Naive B cell (primary cell): ENCODE measurements around the gene APBA2. TPM values are rescaled to one million over a fixed set of nuclear protein-coding genes. Genes with fewer than 3 reads are reported as not detected.

Experiments
- ATAC-seq, 2 donors: fragments of 150-1000 bp; cut with Tn5 transposase; 2 replicates each; pipeline ENCODE4 v1.10.0; 2021; ENCODE audit warnings: low read depth in 2 of 2, mild to moderate bottlenecking in 2 of 2, moderate library complexity in 2 of 2
- DNase-seq: peaks from one replicate; pipeline ENCODE4 v3.0.0; 2022
- H3K27ac Mint-ChIP-seq, 6 donors: one replicate each; pipeline ENCODE4 v1.8.0; 2020 to 2022; ENCODE audit warnings: mild to moderate bottlenecking in 6 of 6, mixed read lengths in 6 of 6, moderate library complexity in 5 of 6, inconsistent platforms in 2 of 6
- H3K27me3 Mint-ChIP-seq, 3 donors: one replicate each; pipeline ENCODE4 v1.8.0; 2021 to 2022; ENCODE audit warnings: mixed read lengths in 3 of 3, mild to moderate bottlenecking in 1 of 3
- H3K36me3 Mint-ChIP-seq, 2 donors: one replicate each; pipeline ENCODE4 v1.8.0; 2020 to 2022; ENCODE audit warnings: mixed read lengths in 2 of 2, inconsistent platforms in 1 of 2, mild to moderate bottlenecking in 1 of 2
- H3K4me1 Mint-ChIP-seq, 3 donors: one replicate each; pipeline ENCODE4 v1.8.0; 2020 to 2022; ENCODE audit warnings: mixed read lengths in 3 of 3, inconsistent platforms in 1 of 3, mild to moderate bottlenecking in 1 of 3, moderate library complexity in 1 of 3
- H3K4me3 Mint-ChIP-seq, 8 donors: one replicate each; pipeline ENCODE4 v1.8.0; 2020 to 2022; ENCODE audit warnings: mild to moderate bottlenecking in 8 of 8, mixed read lengths in 8 of 8, moderate library complexity in 8 of 8, inconsistent platforms in 2 of 8
- H3K9me3 Mint-ChIP-seq, 7 donors: one replicate each; pipeline ENCODE4 v1.8.0; 2020 to 2022; ENCODE audit warnings: mixed read lengths in 7 of 7, mild to moderate bottlenecking in 5 of 7, inconsistent platforms in 2 of 7, moderate library complexity in 1 of 7
- polyA plus RNA-seq, 6 donors: library from polyadenylated mRNA; unstranded; fragments of 300-500 nt; fragmentation: Illumina TruSeq; gene quantifications; one replicate each; pipeline ENCODE4 v1.2.3, GENCODE V29; 2021; ENCODE audit warnings: low read depth in 6 of 6

The APBA2 gene
- polyA plus RNA-seq, 6 donors from 2014 or later: 0.30 to 0.36 TPM; not detected in 4

DNA sequence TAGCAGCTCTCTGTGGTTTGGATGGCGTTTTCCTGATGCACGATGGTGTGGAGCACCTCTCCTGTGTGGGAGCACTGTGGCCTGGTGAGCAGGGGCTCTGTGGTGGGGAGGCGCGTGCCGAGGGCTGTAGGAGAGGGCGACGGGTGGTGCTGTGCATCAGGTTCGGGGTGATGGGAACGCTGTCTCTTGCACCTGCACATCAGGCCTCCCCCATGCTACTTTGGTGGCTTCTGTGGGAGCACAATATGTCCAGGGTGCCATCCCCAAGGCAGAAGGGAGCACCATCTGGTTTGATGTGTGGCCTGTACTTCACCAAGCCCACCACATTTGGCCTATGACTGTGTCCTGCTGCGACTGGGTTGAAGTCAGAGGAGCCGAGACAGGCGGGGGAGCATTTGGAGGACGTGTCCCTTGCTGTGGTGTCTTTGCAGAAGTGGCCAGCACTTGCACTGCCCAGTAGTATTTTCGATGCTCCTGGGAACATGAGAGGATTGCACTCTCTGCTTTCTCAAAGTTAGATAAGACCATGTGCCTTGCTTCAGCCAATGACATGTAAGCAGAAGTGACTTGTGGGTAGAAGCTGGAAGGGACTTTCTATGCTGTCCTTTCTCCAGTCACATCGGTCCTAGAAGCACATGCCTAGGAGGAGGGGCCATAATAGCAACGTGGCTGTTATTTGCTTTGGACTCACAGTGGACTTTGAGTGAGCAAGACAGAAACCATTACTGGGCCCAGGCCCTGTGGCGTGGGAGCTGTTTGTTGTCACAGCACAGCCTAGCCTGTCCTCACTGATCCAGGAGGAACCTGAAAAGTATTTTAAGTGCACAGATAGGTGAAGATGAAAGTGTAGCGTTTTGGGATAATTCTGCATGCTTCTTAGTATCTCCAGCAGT, 72.1 kb downstream of the APBA2 start:
- Mint-ChIP-seq H3K36me3 (no peaks in the 10 kb centered on the region), H3K9me3 (peaks cover 0 to 4% (median 0%) of the 10 kb centered on the region in 7 donors), H3K4me3 (no peak overlapping the region), H3K27me3 (peaks cover 0 to 22% (median 13%) of the 10 kb centered on the region in 3 donors), H3K27ac (peak overlapping the region in 1 of 6 donors; percentile 30), H3K4me1 (no peaks in the 10 kb centered on the region)
- ATAC-seq (no peak), DNase-seq (no peak)

DNA sequence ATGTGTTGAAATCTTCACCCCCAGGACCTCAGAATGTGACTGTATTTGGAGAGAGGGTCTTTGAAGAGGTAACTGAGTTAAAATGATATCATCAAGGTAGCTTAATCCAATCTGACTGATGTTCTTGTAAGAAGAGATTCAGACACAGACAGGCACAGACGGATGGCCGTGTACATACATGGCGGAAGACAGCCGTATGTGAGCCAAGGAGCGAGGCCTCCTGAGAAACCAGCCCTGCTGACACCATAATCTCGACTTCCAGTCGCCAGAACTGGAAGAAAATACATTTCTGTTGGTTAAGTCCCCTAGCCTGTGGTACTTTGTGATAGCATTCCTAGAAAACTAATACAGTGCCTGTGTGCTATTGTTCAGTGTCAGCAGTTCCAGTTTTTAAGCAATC, 73.6 kb downstream of the APBA2 start:
- Mint-ChIP-seq H3K27ac (no peak overlapping the region), H3K9me3 (peaks cover 0 to 4% (median 0%) of the 10 kb centered on the region in 7 donors), H3K27me3 (peaks cover 0 to 11% (median 4%) of the 10 kb centered on the region in 3 donors), H3K4me1 (no peaks in the 10 kb centered on the region), H3K36me3 (no peaks in the 10 kb centered on the region), H3K4me3 (no peak overlapping the region)
- ATAC-seq: no peak
- no peak for DNase-seq

DNA sequence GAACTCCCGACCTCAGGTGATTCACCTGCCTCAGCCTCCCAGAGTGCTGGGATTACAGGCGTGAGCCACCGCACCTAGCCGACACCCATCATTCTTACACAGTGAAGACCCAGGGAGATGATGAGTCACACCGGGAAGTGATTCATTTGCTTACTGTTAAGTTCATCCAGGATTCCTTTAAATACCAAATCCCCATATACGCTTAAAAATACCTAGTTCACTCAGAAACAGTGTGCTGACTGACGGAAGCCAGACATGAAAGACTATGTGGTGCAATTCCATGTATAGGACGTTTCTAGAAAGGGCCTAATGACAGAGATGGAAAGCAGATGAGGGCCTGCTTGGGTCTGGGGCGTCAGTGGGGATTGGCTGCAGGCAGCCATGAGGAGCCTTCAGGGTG, 75.2 kb downstream of the APBA2 start:
- H3K27ac Mint-ChIP-seq: no peak overlapping the region
- no peaks in the 10 kb centered on the region for H3K4me1 Mint-ChIP-seq
- ATAC-seq: no peak
- H3K9me3 Mint-ChIP-seq: peaks cover 0 to 4% (median 0%) of the 10 kb centered on the region in 7 donors
- no peak for DNase-seq
- no peaks in the 10 kb centered on the region for H3K36me3 Mint-ChIP-seq
- H3K4me3 Mint-ChIP-seq: no peak overlapping the region
- H3K27me3 Mint-ChIP-seq: peaks cover 0 to 8% (median 0%) of the 10 kb centered on the region in 3 donors

DNA sequence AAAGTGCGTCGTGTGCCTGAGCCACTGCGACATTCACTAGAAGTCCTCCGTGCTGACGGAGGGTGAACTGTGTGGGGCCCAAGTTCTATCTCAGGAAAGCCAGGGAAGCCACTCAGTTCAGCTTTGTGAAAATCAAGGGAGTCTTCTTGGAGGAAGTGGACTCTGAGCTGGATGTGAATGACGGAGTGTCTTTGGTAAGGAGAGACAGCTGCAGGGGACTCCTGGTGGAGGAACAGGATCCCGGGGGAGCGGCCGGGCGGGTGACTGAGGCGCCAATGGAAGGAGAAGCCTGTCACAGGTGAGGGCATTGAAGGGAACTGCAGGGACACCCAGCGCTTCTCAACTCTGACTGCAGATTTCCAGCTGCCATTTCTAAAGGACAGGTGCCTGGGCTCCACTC, 75.6 kb downstream of the APBA2 start:
- Mint-ChIP-seq H3K36me3 (no peaks in the 10 kb centered on the region), H3K27ac (no peak overlapping the region)

DNA sequence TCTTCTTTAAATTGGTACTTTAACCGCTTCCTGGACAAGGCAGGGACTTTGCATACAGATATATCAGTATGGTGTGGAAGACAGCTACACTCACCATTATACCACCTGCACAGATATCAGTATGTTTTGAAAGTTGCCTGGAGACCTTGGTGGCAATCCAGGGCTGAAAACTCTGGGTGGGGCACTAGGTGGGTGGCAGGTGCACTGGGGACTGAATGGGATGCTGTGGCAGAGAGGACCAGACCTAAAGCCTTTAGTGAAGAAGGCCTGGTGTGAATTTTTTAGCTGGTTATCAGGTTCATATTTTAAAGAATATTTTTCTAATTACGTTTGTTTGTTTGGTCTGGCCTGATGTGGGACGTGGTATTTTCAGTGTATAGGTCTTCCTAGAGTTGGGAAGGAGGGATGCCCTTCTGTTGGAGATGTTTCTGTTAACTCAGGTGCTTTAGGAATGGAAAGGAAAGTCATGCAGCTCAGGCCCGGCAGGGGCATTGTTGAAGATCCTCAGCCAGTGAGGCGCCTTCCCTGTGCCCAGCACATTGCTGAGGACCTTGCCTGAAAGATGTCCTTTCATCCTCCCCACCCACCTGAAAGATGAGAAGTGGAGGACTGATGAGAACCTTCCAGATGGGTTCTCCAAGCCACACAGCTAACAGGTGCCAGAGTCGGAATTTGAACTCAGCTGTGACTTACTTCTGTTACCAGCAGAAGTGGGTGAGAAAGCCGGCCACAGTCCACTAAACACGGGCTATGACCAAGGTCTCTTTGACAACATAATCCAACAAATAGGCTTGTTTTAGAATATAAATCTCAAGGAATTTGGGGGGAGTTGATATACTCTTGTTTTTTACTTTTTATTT, 77.3 kb downstream of the APBA2 start:
- DNase-seq (no peak), ATAC-seq (no peak)
- H3K9me3 Mint-ChIP-seq: peaks cover 0 to 4% (median 0%) of the 10 kb centered on the region in 7 donors
- no peak overlapping the region for H3K4me3 Mint-ChIP-seq
- no peak overlapping the region for H3K27ac Mint-ChIP-seq
- peaks cover 3 to 14% (median 5%) of the 10 kb centered on the region in 3 donors for H3K27me3 Mint-ChIP-seq
- no peaks in the 10 kb centered on the region for H3K4me1 Mint-ChIP-seq
- no peaks in the 10 kb centered on the region for H3K36me3 Mint-ChIP-seq

More for the DNA sequence above, 75.6 kb downstream of the APBA2 start:
- no peak for DNase-seq
- Mint-ChIP-seq H3K4me1 (no peaks in the 10 kb centered on the region), H3K27me3 (peaks cover 0 to 8% (median 0%) of the 10 kb centered on the region in 3 donors), H3K4me3 (no peak overlapping the region), H3K9me3 (peaks cover 0 to 4% (median 0%) of the 10 kb centered on the region in 7 donors)
- ATAC-seq: no peak

DNA sequence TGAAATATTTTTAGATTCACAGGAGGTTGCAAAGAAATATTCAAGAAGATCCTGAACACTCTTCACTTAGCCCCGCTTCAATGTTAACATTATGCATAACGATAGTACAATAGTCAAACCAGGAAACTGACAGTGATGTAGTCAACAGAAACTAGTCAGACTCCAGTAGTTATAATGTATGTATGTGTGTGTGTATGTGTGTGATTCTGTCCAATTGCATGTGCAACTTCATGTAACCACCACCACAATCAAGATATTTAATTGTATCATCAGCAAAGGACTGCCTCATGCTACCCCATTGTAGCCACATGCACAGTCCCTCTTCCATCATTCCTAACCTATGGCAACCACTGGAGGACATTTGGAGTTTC, 77.9 kb downstream of the APBA2 start:
- Mint-ChIP-seq H3K4me3 (no peak overlapping the region), H3K27ac (no peak overlapping the region), H3K36me3 (no peaks in the 10 kb centered on the region), H3K4me1 (no peaks in the 10 kb centered on the region), H3K9me3 (peaks cover 0 to 4% (median 0%) of the 10 kb centered on the region in 7 donors), H3K27me3 (peaks cover 3 to 20% (median 11%) of the 10 kb centered on the region in 3 donors)
- ATAC-seq (no peak), DNase-seq (no peak)

DNA sequence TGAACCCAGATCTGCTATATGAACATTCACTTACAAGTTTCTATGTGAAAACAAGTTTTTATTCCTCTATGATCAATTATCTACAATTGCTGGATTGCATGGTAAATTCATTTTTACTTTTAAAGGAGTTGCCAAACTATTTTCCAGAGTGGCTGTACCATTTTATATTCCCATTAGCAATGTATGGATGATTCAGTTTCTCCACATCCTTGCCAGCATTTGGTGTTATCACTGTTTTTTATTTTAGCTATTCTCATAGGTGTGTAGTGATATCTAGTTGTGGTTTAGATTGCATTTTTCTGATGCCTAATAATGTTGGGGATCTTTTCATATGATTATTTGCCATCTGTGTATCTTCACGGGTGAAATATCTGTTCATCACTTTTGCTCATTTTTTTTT, 78.3 kb downstream of the APBA2 start:
- Mint-ChIP-seq H3K27ac (no peak overlapping the region), H3K9me3 (peaks cover 0 to 4% (median 0%) of the 10 kb centered on the region in 7 donors), H3K36me3 (no peaks in the 10 kb centered on the region), H3K4me3 (no peak overlapping the region), H3K4me1 (no peaks in the 10 kb centered on the region), H3K27me3 (peaks cover 3 to 22% (median 12%) of the 10 kb centered on the region in 3 donors)
- DNase-seq (no peak), ATAC-seq (no peak)

DNA sequence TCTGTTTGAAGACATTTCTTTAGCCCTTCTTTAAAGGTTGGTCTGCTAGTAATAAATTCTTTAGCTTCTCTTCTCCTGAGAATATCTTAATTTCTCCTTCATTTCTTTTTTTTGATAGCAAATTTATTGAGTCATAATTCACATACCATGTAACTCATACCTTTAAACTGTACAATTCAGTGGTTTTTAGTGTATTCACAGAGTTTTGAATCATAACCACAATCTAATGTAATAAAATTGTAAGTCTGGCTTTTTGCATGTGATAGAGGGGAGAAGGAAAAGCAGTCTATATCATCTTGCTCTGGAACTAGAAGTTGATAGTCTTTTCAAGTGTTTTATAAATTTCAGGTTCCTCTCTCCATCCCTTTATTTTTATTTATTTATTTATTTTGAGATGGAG, 81.3 kb downstream of the APBA2 start:
- Mint-ChIP-seq H3K27ac (no peak overlapping the region), H3K27me3 (peaks cover 3 to 25% (median 12%) of the 10 kb centered on the region in 3 donors), H3K4me3 (no peak overlapping the region), H3K36me3 (no peaks in the 10 kb centered on the region), H3K9me3 (no peaks in the 10 kb centered on the region), H3K4me1 (no peaks in the 10 kb centered on the region)
- ATAC-seq: no peak
- DNase-seq: no peak

DNA sequence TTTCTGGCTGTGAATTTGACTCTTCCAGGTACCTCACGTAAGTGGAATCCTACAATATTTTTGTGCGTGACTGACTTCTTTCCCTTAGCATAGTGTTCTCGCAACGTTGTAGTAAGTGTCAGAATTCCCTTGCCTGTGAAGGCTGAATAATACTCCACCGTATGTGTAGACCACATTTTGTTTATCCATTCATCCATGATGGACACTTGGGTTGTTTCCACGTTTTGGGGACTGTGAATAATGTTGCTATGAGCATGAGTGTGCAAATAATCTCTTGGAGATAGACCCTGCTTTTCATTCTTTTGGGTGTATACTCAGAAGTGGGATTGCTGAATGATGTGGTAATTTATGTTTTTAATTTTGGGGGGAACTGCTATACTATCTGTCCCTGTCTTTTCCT, 82.2 kb downstream of the APBA2 start:
- Mint-ChIP-seq H3K9me3 (no peaks in the 10 kb centered on the region), H3K27ac (no peak overlapping the region), H3K4me3 (no peak overlapping the region), H3K4me1 (no peaks in the 10 kb centered on the region), H3K36me3 (no peaks in the 10 kb centered on the region), H3K27me3 (peaks cover 3 to 25% (median 12%) of the 10 kb centered on the region in 3 donors)
- ATAC-seq: no peak
- DNase-seq: no peak

DNA sequence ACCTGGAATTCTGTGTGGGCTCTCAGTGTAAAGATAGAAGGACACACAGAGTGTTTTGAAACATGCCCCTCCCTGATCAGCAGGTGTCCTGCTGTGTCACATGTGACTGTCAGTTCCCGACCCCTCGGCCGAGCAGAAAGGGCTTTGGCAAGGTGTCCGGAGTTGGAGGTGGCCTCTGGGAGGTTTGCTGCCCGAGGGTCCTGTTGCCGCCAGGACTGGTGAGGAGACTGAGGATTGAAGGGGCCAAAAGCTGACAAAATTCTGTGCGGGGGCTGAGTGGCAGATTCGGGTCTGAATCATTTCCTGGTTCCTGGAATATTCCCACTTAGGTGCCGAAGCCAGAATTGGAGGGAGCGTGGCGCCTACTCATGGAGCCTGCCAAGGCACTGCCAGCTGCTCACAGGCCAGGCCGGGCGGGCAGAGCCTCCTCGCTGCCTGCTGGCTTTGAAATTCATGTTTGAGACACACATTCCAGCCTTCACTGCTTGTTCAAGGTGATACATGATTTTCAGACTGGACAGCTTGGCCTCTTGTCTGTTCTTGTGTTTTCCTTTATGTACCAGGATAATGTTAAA, 83.8 kb downstream of the APBA2 start:
- H3K27ac Mint-ChIP-seq: no peak overlapping the region

DNA sequence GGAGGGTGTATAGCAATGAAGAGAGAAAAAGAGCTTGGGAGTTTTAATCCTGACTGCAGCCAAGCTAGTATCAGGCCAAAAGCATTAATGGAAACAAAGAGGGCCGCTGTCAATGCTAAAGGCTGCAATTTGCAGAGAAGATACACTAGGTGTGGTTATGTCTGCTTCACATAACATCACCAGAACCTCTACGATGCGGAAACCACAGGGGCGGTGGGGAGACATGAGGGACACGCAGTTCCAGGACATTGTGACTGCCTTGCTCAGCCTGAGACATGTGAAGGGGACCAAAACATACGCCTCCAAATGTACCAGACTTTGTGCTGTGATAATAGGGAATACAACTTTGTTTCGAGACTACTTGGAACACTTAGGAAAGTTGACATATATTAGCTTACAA, 88.4 kb downstream of the APBA2 start:
- DNase-seq (no peak), ATAC-seq (no peak)
- H3K27ac Mint-ChIP-seq: no peak overlapping the region
- H3K4me1 Mint-ChIP-seq: no peaks in the 10 kb centered on the region
- no peak overlapping the region for H3K4me3 Mint-ChIP-seq
- no peaks in the 10 kb centered on the region for H3K36me3 Mint-ChIP-seq
- H3K9me3 Mint-ChIP-seq: no peaks in the 10 kb centered on the region
- H3K27me3 Mint-ChIP-seq: peaks cover 5 to 21% (median 10%) of the 10 kb centered on the region in 3 donors

More for the DNA sequence above, 83.8 kb downstream of the APBA2 start:
- H3K4me3 Mint-ChIP-seq: no peak overlapping the region
- no peaks in the 10 kb centered on the region for H3K9me3 Mint-ChIP-seq
- peaks cover 3 to 25% (median 12%) of the 10 kb centered on the region in 3 donors for H3K27me3 Mint-ChIP-seq
- H3K36me3 Mint-ChIP-seq: no peaks in the 10 kb centered on the region
- H3K4me1 Mint-ChIP-seq: no peaks in the 10 kb centered on the region
- DNase-seq: no peak
- ATAC-seq: no peak

DNA sequence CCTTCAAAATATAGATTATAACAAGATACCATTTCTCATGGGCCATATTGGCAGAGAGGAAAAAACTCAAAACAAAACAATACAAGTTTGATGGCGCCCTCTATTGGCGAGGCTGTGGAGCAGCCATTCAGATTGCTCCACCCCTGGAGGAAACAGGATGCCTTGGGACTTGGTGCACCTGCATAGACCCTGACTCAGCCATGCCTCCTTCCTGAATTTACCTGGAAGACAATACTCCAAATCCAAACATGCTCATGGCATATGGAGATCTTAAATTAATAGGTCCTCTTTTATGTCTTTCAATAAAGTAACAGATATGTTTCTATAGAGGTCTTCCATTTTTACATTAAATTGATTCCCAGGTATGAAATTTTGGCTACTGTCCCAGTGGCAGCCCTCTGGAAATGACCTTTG, 90.0 kb downstream of the APBA2 start:
- Mint-ChIP-seq H3K27me3 (peaks cover 5 to 24% (median 13%) of the 10 kb centered on the region in 3 donors), H3K27ac (peak overlapping the region in 1 of 6 donors; percentile 17), H3K4me3 (no peak overlapping the region), H3K9me3 (no peaks in the 10 kb centered on the region), H3K4me1 (no peaks in the 10 kb centered on the region), H3K36me3 (no peaks in the 10 kb centered on the region)
- DNase-seq (no peak), ATAC-seq (no peak)

DNA sequence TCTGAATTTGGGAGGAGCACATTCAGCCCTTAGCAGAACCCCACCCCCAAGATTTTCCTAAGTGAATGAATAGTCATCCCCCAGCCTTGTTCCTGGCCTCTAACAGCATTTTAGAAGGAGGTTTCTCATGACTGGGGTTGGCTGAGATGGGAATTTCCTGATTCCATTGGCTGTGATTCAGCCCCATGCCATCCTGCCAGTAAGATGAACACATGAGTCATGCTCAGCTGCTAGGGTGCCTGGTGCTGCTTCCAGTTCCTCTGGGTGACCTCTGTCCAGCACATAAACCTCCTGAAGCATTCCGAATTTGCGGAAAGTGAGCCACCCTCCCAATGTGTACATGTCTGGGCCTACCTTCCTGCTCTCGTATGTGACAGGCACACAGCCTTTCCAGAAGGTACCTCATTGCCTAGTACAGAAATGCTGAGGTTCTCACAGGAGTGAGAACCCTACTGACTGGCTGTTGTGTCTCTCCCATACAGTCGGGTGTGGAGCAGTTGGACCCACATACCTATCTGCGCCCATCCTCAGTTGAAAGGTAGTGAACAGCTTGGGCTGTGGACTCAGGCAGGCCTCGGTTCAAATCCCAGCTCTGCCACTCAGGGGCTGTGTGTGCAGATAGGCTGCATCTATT, 91.7 kb downstream of the APBA2 start:
- H3K9me3 Mint-ChIP-seq: no peaks in the 10 kb centered on the region
- no peak for DNase-seq
- H3K27me3 Mint-ChIP-seq: peaks cover 8 to 14% (median 13%) of the 10 kb centered on the region in 3 donors
- no peaks in the 10 kb centered on the region for H3K36me3 Mint-ChIP-seq
- no peaks in the 10 kb centered on the region for H3K4me1 Mint-ChIP-seq
- H3K27ac Mint-ChIP-seq: no peak overlapping the region
- H3K4me3 Mint-ChIP-seq: no peak overlapping the region
- ATAC-seq: no peak
